Upper lobe of left lung (tissue), 6 donors: ENCODE results near the gene CEP95. TPM values are rescaled to one million over a fixed set of nuclear protein-coding genes. Genes with fewer than 3 reads are reported as not detected.

Source experiments
- ATAC-seq, 2 donors: fragments of 200-7000 bp; cut with Tn5 transposase; one replicate each; pipeline ENCODE4 v1.9.1; 2022; ENCODE audit warnings: mild to moderate bottlenecking in 2 of 2, moderate library complexity in 2 of 2; ENCODE audit not compliant: low FRiP score in 2 of 2
- DNase-seq, 2 donors: peaks; one replicate each; pipeline ENCODE4 v3.0.0-alpha.2; 2019 to 2020
- H3K27ac ChIP-seq, 4 donors: fragments of 200-600 bp; sonication (generic); one replicate each; pipeline ENCODE4 v1.5.1; 2016 to 2019
- H3K27me3 ChIP-seq, 4 donors: fragments of 200-600 bp; sonication (generic); one replicate each; pipeline ENCODE4 v1.5.1; 2017 to 2019
- H3K36me3 ChIP-seq, 4 donors: fragments of 200-600 bp; sonication (generic); one replicate each; pipeline ENCODE4 v1.5.1; 2016 to 2019
- H3K4me1 ChIP-seq, 4 donors: fragments of 200-600 bp; sonication (generic); one replicate each; pipeline ENCODE4 v1.5.1; 2018 to 2019
- H3K4me3 ChIP-seq, 4 donors: fragments of 200-600 bp; sonication (generic); one replicate each; pipeline ENCODE4 v1.5.1; 2017 to 2019; ENCODE audit warnings: mild to moderate bottlenecking in 2 of 4, moderate library complexity in 1 of 4
- H3K9me3 ChIP-seq, 4 donors: fragments of 200-600 bp; sonication (generic); one replicate each; pipeline ENCODE4 v1.5.1; 2018 to 2019
- CTCF ChIP-seq, 6 experiments: fragments of 450-650 bp in 4 of 6; fragments of 200-600 bp in 2 of 6; sonication (generic) in 2 of 6; IDR thresholded peaks; one replicate each; pipeline ENCODE4 v1.5.1; 2016 to 2019; ENCODE audit warnings: antibody characterized with exemption in 6 of 6
- EP300 ChIP-seq, 4 donors: sonication (generic); formaldehyde crosslinking; IDR thresholded peaks; one replicate each; pipeline ENCODE4 v1.5.1; 2017; ENCODE audit warnings: antibody characterized with exemption in 4 of 4, control low read depth in 2 of 4
- POLR2A ChIP-seq, 4 donors: fragments of 450-650 bp; IDR thresholded peaks; one replicate each; pipeline ENCODE4 v1.5.1; 2016 to 2017; ENCODE audit warnings: antibody characterized with exemption in 4 of 4, mild to moderate bottlenecking in 2 of 4
- POLR2AphosphoS5 ChIP-seq, 2 donors: sonication (generic); formaldehyde crosslinking; IDR thresholded peaks; one replicate each; pipeline ENCODE4 v1.5.1; 2017; ENCODE audit warnings: antibody characterized with exemption in 2 of 2
- WGBS, 2 donors: methylation state at CpG; one replicate each; pipeline ENCODE4 v1.1.5; 2017 to 2018; 5-methylcytosine and 5-hydroxymethylcytosine counted together
- total RNA-seq, 6 donors: library from RNA; depleted of rRNA in 4 of 6; stranded (reverse); fragments of >200 nt in 4 of 6; gene quantifications; one replicate each; pipeline versions ENCODE4 v1.1.0 to v1.2.1, GENCODE V29; 2016 to 2021
- donor health status: DM: no; HTN: no; CAD: no; lungs with moderate emphysema.
- donor health status: DM: no; HTN: yes; CAD: no; lungs with severe emphysema.

CEP95 gene
- total RNA-seq, 6 donors from 2014 or later, result 24.3 to 168 (median 35.7) TPM

- Histone ChIP-seq H3K27ac (no peak overlapping the region), H3K9me3 (no peaks in the 10 kb centered on the region), H3K36me3 (peaks cover 20 to 45% (median 34%) of the 10 kb centered on the region in 4 donors), H3K4me3 (no peak overlapping the region), H3K27me3 (no peaks in the 10 kb centered on the region), H3K4me1 (peaks cover 18 to 26% (median 21%) of the 10 kb centered on the region in 4 donors)
- TF ChIP-seq POLR2A (IDR thresholded peaks at IDR 0.05), result no peak
- TF ChIP-seq EP300 (IDR thresholded peaks at IDR 0.05), result no peak
- TF ChIP-seq CTCF (IDR thresholded peaks at IDR 0.05), result no peak
- no peak for TF ChIP-seq POLR2AphosphoS5 (IDR thresholded peaks at IDR 0.05)
- WGBS, 2 donors, result 93 to 95% methylated on average over 6 of the region's 6 CpGs
- DNase-seq (no peak), ATAC-seq (no peak)
Measured at GRCh38 chr17:64509179-64509578, 2.4 kb downstream of the CEP95 start.

DNA sequence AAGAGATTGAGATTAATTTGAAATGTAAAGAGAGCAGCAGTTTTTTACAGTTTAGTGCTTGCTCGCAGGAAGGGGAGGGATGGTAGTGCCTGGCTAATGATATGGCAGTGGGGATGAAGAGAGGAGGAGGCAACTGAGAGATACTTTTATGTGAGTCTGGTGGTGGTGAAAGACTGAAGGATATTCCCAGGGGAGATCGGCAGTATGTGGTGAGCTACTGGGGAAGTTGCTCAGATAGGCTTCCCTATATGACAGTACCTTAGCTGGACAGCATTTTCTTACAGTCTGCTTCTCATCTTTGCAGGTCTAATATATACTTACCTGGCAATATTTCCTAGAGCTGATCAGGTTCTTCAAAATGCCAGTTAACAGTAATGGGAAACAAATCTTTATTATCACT, 8.6 kb downstream of the CEP95 start:
- Histone ChIP-seq H3K9me3 (no peaks in the 10 kb centered on the region), H3K27me3 (no peaks in the 10 kb centered on the region), H3K4me1 (no peaks in the 10 kb centered on the region), H3K4me3 (no peak overlapping the region), H3K27ac (no peak overlapping the region), H3K36me3 (peaks cover 35 to 90% (median 61%) of the 10 kb centered on the region in 4 donors)
- DNase-seq, result no peak
- WGBS, 2 donors, result 74 to 85% methylated on average over 2 of the region's 2 CpGs
- no peak for ATAC-seq
- no peak for TF ChIP-seq CTCF (IDR thresholded peaks at IDR 0.05)
- no peak for TF ChIP-seq POLR2AphosphoS5 (IDR thresholded peaks at IDR 0.05)
- no peak for TF ChIP-seq POLR2A (IDR thresholded peaks at IDR 0.05)
- TF ChIP-seq EP300 (IDR thresholded peaks at IDR 0.05), result no peak

DNA sequence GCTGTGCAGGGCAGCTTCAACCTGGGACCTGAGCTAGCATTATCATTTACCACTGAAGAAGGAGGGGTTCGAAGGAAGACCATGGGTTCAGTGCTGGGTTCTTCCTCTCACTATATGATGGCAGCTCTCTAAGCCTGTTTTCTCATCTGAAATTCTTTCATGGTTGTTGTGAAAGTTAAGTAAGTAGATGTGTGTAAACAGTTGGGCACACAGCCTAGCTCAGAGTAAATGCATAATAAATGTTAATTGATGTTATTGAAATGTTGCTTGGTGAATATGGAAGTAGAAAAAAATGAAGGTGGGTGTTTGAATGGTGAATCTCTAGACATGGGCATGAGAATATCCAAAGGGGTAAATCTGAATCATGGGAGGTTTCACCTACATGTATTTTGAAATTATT, 9.1 kb downstream of the CEP95 start:
- WGBS, 2 donors, result 95 to 96% methylated on average over 1 of the region's 1 CpG
- no peak for DNase-seq
- peaks cover 31 to 90% (median 58%) of the 10 kb centered on the region in 4 donors for H3K36me3 ChIP-seq

GRCh38 chr17:64519601-64520000, 12.8 kb downstream of the CEP95 start:
- ATAC-seq (no peak), DNase-seq (no peak)
- Histone ChIP-seq H3K36me3 (peaks cover 32 to 100% (median 66%) of the 10 kb centered on the region in 4 donors), H3K27me3 (no peaks in the 10 kb centered on the region), H3K9me3 (no peaks in the 10 kb centered on the region), H3K4me1 (no peaks in the 10 kb centered on the region), H3K4me3 (no peak overlapping the region), H3K27ac (no peak overlapping the region)
- TF ChIP-seq POLR2AphosphoS5 (IDR thresholded peaks at IDR 0.05) (no peak), POLR2A (IDR thresholded peaks at IDR 0.05) (no peak), EP300 (IDR thresholded peaks at IDR 0.05) (no peak), CTCF (IDR thresholded peaks at IDR 0.05) (no peak)
- WGBS, 2 donors, result 90 to 96% methylated on average over 6 of the region's 6 CpGs

More for the DNA sequence above, 9.1 kb downstream of the CEP95 start:
- ATAC-seq, result no peak
- Histone ChIP-seq H3K27me3 (no peaks in the 10 kb centered on the region), H3K27ac (no peak overlapping the region), H3K9me3 (no peaks in the 10 kb centered on the region), H3K4me1 (no peaks in the 10 kb centered on the region), H3K4me3 (no peak overlapping the region)
- TF ChIP-seq POLR2A (IDR thresholded peaks at IDR 0.05) (no peak), EP300 (IDR thresholded peaks at IDR 0.05) (no peak), CTCF (IDR thresholded peaks at IDR 0.05) (no peak), POLR2AphosphoS5 (IDR thresholded peaks at IDR 0.05) (no peak)

DNA sequence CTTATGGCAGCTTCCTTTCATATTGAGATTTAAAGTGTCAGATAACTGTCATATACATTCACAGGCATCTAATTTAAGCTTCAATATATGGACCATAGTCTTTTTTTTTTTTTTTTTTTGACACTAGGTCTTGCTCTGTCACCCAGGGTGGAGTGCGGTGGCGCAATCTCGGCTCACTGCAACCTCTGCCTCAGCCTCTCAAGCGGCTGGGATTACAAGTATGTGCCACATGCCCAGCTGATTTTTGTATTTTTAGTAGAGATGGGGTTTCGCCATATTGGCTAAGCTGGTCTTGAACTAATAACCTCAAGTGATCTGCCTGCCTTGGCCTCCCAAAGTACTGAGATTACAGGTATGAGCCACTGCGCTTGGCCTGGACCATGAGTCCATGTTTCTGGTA, 13.6 kb downstream of the CEP95 start:
- no peak for ATAC-seq
- Histone ChIP-seq H3K36me3 (peaks cover 34 to 100% (median 65%) of the 10 kb centered on the region in 4 donors), H3K4me3 (no peak overlapping the region), H3K27ac (no peak overlapping the region), H3K27me3 (no peaks in the 10 kb centered on the region), H3K4me1 (no peaks in the 10 kb centered on the region), H3K9me3 (no peaks in the 10 kb centered on the region)
- TF ChIP-seq POLR2AphosphoS5 (IDR thresholded peaks at IDR 0.05), result no peak
- no peak for TF ChIP-seq EP300 (IDR thresholded peaks at IDR 0.05)
- no peak for DNase-seq
- WGBS, 2 donors, result 93 to 94% methylated on average over 4 to 6 of the region's 6 CpGs
